ENCODE measurements around the gene CACNA1F.

The CACNA1F gene

DNA sequence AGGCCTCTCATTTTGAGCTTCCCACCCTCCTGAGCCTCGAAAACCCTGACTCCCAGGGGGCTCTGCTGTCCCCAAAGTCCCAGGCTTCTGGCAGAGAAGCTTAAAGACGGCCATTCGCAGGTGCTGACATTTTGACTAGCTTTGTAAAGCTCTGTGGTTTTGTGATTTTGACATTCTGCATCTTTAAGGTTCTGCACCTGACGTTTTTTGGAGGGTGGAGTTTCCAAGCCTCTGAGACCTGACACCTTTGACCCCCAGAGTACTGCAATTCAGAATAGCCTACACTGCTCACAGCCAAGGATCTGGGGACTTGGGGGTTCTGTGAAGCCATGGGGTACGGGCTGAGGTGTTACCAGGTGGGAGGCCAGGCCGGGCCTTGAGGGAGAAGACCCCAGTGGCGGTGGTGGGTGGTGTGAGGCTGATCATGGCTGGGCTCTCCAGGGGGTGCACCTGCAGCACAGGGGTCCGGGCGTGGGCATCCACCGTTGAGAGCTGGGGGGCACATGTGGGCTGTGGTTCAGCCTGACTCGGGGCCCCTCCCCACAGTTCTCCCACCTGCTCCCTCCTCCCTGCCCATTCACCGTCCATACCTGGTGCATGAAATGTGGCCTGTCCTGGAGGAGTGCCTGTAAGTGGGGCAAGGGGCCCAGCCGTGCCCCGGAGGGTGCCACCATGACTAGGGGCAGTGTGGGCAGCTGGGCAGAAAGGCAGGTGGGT, 24.1 kb upstream of the CACNA1F start:
- no peak for DNase-seq (ENCODE audit: low read depth)

DNA sequence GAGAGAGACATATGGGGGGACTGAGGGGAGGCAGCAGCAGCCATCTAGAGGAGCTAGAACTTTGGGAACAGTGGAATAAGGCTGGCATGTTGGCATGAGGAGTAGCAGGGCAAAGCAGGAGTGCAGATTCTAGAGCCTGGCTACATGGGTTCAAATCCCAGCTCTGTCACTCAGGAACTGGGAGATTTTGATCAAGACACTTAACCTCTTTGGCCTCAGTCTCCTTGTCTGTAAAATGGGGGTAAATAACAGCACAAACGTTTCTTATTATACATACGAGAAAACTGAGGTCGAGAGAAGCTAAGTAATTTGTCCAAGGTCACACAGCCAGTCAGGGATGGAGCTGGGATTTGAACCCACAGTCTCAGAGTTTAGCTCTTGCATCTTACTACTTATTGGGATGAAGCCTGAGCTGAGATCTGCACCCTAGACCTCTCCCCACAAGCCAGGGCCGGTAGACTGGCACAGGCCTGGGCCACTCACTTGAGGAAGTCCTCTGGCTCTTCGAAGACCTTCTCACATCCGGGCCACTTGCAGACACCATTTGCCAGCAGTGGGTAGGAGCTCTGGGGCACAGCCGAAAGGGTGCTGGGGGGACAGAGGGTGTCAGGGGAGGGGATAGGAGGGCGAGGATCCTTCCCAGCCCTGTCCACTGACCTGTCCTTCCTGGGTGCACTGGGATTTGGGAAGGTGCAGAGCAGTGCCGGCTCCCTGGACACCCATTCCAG, 23.3 kb upstream of the CACNA1F start:
- no peak for DNase-seq (ENCODE audit: low read depth)

DNA sequence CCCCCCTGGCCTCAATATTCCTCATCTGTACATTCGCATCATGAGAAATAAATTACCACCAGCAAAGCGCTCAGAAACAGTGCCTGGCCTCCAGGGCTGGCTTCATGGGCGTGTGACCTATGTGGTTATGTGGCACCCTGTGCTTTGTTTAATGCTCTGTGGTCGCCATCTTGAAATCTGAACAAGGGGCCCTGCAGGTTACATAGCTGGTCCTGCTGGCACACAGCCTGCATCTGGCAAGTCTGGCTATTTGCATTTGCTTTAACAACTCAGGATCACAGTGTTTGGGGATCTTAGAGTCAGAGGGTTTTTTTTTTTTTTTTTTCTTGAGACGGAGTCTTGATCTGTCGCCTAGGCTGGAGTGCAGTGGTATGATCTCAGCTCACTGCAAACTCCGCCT, 21.5 kb upstream of the CACNA1F start:
- no peak for DNase-seq (ENCODE audit: low read depth)

DNA sequence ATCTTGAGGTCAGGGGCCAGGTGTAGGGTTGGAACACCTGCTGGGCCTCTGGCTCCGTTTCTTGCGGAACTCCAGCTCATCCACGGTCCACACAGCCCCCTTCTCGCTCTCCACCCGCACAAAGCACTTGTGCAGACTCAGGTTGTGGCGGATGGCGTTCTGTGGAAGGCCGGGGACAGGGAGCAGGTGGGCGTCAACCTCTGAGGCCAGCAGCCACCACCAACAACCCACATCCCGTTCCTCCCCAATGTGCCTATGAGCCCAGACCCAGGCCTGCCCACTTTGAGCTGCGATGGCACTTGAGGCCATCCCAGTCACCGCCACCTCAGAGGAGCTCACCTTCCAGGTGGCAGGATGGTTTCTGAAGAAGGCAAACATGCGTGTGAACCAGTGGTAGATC, 18.2 kb upstream of the CACNA1F start:
- no peak for DNase-seq (ENCODE audit: low read depth)

DNA sequence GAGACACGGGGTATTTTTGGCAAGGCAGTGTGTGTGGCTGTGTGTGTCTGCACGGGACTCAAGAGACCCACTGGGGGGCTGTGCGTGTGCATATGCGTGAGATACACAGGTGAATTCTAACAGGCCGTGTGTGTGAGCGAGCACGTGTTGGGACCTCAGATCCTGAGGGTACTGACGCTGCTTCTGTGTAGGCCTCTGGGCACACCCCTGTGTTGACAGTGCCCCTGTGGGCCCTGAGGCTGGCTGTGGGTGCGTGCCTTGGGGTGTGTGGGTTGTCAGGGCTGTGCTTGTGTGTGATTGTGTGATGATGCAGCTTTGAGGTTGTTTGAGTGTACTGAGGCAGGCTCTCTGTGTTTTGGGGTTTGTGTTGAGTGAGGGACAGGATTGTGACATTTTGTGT, 17.4 kb upstream of the CACNA1F start:
- DNase-seq (ENCODE audit: low read depth), result no peak

DNA sequence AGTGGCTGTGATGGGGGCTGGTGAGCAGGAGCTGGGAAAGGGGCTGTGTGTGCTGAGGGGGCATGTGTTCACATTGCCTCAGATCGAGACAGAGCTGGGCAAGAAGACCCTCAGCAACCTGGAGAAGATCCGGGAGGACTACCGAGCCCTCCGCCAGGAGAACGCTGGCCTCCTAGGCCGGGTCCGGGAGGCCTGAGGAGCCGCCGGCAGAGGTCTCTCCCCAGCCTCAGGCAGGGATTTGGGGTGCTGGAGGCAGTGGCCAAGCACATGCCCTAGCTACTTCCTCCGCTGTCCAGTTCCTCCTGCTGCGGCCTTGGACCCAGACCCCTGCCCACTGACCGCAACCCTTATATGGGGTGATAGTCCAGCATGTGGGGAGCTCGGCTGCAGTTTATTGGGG, 16.9 kb upstream of the CACNA1F start:
- DNase-seq (ENCODE audit: low read depth), result no peak

DNA sequence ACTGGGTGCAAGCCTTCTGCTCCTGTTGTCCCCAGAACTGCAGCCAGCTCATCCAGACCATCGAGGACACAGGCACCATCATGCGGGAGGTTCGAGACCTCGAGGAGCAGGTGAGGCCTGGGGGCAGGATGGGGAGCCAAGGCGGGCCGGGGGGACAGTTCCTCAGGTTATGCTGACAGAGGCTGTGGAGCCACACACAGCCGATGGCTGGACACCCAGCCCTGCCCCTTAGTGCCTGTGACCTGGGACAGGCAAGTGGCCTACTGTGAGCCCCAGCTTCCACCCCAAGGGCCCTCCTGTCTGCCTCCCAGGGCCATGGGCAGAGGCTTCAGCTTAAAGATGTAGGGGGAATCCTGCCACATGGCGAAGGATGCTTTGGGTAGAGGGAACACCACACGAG, 16.5 kb upstream of the CACNA1F start:
- DNase-seq (ENCODE audit: low read depth), result no peak

DNA sequence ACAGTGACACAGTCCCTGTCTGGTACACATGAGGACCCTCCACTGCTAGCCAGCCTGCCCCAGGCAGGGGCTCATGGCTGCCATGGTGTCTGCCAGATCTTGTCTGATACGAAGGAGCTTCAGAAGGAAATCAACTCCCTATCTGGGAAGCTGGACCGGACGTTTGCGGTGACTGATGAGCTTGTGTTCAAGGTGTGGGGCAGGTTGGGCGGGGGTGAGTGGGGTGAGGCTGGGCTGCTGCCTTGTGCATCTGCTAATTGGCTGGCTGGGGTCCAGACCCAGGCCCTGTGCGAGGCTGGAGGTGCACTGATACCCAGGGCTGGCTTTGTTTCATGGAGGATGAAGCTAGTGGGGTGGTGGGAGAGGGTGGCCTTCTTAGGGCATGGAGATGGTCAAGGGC, 15.9 kb upstream of the CACNA1F start:
- DNase-seq (ENCODE audit: low read depth), result no peak

DNA sequence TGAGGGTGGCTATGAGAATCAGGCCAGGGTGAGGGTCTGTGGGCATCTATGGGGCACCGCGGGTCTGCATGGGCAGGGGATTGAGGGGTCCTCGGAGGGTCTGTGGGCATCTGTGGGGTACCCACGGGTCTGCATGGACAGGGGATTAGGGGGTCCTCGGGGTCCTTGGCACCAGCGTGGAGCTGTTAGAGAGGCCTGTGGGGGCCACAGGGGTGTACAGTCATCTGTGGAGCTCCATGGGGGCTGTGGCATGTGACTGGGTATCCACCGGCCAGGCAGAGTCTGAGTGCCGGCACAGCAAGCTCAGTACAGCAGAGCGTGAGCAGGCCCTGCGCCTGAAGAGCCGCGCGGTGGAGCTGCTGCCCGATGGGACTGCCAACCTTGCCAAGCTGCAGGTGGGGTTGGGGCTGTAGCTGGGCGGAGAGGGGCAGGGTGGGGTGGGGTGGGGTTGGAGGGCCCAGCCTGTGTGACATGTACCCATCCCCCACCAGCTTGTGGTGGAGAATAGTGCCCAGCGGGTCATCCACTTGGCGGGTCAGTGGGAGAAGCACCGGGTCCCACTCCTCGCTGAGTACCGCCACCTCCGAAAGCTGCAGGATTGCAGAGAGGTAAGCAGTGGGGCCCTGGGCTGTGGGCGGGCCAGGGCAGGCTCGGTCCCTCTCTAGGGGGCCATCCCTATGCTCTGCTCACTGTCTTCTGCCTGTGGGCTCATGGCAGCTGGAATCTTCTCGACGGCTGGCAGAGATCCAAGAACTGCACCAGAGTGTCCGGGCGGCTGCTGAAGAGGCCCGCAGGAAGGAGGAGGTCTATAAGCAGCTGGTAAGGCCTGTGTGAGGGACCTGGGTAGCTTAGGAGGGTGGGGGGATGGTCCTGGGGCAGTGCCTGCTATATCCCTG, 15.0 kb upstream of the CACNA1F start:
- no peak for DNase-seq (ENCODE audit: low read depth)

DNA sequence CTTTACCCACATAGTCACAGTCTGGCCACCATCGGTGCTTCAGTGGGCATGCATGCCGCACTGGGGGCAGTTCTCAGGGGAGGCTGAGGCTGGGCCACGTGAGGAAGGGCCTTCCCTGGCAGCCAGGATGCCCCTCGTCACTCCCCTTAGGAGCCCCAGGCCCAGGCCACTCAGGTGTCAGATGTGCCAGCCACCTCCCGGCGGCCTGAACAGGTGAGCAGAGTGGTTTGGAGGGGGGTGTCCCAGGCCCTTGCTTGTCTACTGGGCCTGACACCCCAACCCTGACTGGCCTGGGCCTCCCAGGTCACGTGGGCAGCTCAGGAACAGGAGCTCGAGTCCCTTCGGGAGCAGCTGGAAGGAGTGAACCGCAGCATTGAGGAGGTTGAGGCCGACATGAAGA, 14.2 kb upstream of the CACNA1F start:
- DNase-seq (ENCODE audit: low read depth), result no peak

DNA sequence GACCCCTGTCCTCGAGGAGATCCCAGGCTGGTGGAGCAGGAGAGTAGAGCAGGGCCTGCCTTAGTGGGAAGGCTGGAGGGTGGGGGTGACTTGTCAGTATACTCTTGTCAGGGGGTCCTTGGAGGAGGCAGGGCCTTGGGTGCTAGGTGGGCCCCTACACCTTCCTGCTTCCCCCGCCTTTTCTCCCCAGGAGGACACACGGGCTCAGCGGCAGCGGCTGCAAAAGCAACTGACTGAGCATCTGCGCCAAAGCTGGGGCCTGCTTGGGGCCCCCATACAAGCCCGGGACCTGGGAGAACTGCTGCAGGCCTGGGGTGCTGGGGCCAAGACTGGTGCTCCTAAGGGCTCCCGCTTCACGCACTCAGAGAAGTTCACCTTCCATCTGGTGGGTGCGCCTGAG, 13.4 kb upstream of the CACNA1F start:
- no peak for DNase-seq (ENCODE audit: low read depth)

DNA sequence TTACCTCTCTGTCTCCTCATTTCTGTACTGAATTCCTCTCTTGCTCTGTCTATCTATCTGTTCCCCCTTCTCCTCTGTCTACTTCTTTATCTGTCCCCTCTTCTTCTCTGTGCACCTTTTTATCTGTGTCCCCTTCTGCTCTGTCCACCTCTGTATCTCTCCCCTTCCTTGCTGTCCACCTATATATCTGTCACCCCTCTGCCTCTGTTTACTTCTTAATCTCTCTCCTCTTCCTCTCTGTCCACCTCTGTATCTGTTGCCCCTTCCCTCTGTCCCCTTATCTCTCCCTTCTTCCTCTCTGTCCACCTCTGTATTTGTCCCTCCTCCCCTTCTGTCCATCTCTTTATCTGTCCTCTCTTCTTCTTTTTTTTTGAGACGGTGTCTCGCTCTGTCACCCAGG, 11.1 kb upstream of the CACNA1F start:
- DNase-seq (ENCODE audit: low read depth), result no peak

DNA sequence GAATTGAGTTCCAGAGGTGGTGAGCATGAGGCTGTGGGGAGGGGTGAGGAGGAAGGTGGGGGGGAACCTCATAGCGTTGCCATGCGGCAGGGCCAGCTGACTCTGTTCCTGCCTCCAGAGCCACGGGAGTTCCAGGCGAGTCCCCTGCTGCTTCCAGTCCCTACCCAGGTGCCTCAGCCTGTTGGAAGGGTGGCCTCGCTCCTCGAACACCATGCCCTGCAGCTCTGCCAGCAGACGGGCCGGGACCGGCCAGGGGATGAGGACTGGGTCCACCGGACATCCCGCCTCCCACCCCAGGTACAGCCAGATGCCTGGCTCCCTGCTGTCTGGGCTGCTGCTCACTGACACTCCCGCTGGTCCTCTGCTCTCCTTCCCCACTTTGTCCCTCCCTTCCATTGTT, 10.0 kb upstream of the CACNA1F start:
- DNase-seq (ENCODE audit: low read depth), result no peak

DNA sequence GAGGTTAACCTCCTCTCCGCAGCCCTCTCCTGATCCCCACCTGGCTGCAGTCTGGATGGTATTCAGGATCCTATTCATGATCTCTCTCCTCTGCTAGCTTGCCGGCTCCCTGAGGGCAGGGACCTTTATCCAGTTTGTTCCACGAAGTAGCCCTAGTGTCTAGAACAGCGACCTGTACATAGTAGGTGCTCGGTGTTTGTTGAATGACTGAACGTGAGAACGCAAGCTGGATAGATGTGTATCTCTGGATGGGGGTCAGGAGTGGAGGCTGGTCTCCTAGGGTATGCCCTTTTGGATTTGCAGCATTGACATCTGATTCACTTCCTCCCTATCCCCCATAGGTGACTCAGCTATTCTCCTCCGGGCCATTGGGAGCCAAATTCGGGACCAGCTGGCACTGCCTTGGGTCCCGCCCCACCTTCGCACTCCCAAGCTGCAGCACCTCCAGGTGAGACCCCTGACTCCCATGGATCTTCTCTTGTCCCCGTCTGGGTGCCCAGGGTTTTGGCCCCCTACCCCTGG, 9.5 kb upstream of the CACNA1F start:
- no peak for DNase-seq (ENCODE audit: low read depth)

DNA sequence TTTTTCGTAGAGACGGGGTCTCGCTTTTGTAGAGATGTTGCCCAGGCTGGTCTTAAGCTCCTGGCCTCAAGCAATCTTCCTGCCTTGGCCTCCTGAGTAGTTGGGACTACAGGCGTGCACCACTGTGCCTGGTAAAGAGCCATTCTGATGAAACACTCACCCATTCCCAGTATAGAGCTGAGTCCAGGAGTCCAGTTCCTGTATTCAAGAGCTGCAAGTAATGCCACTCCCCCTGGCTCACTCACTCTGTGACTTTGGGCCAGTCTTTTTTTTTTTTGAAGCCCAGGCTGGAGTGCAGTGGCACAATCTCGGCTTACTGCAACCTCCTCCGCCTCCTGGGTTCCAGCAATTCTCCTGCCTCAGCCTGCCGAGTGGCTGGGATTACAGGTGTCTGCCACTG, 5.6 kb upstream of the CACNA1F start:
- no peak for DNase-seq (ENCODE audit: low read depth)

DNA sequence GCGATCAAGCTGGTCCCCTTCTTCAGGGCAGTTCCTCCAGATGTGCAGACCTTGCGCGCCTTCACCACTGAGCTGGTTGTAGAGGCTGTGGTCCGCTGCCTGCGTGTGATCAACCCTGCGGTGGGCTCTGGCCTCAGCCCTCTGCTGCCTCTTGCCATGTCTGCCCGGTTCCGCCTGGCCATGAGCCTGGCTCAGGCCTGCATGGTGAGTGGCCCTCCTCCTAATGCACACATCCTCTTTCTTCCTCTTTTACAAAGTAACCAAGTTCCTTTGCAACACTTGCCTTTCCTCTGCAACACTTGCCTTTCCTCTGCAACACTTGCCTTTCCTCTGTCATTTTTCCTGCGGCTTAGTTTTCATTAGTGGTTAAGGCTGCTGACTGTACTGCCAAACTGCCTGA, 3.9 kb upstream of the CACNA1F start:
- no peak for DNase-seq (ENCODE audit: low read depth)

DNA sequence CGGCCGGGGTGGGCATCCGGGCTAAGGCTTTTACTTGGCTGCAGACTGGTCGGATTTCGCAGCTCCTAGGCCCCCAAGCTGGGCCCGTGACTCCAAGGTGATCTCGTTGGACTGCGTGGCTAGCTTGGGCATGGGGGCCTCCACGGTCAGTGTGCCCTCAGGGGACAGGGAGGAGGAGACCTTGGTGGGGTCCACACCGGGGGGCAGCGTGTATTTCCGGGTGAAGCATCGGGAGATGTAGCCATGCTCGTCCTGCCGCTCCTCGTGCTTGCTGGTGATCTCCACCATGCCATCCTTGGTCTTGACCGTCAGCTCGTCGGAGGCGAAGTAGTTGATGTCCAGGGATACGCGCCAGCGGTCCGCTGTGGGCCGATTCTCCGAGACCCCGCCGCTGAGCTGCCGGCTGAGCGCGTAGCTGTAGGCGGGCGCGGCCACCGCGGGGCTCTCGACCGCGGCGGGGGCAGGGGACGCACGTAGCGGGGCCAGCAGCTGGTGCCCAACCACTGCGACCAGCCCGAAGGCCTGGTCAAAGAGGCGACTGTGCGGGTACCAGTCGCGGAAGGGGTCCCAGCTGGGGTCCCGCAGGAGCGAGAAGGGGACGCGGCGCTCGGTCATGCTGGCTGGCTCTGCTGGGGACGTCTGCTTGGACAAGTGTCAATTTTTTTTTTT, 881 bp upstream of the CACNA1F start:
- no peak for DNase-seq (ENCODE audit: low read depth)

DNA sequence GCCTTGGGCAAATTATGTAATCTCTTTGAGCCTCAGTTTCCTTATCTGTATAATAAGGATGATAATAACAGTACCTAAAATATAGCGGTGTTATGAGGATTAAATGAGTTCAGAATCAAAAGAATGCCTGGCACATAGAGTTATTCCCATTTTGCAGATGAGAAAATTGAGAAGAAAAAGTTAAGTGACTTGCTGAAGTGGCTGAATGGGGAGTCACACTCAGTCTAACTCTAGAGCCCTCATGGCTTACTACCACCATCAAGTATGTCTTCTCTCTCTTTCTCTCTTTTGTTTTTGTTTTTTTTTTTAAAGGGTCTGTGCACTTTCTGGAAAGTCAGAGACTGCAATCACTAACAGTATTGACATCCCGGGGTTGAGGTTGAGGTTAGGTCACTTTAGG, 615 bp downstream of the CACNA1F start:
- DNase-seq (ENCODE audit: low read depth), result no peak

DNA sequence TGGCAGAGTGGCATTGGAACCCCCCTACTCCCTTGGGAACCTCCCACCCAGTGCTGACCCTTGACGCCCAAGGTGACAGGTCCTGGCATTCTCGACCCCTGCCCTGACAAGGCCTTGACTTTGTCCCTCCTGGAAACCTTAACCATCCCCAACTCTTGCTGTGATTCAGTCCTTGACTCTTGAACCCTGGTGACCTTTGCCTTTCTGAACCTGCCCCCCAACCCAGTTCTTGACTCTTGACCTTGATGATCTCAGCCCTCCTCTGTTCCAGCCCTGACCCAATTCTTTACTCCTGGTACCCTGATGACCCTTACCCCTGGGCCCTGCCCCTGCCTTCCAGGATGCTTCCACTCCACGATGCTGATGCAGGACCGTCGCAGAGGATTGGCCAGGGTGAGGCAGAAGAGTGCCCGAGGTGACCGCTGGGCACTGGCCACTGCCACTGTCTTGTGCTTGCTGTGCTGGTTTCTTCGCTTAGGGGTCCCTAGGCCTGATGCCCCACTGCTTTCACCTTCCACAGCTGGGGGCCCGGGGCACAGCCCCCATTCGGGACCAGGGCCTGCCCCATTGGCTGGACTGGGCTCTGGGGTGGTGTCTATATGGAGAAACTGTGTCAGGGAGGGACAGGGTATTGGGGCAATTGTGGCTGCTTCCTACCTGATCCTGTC, 1.7 kb downstream of the CACNA1F start:
- DNase-seq (ENCODE audit: low read depth), result no peak

DNA sequence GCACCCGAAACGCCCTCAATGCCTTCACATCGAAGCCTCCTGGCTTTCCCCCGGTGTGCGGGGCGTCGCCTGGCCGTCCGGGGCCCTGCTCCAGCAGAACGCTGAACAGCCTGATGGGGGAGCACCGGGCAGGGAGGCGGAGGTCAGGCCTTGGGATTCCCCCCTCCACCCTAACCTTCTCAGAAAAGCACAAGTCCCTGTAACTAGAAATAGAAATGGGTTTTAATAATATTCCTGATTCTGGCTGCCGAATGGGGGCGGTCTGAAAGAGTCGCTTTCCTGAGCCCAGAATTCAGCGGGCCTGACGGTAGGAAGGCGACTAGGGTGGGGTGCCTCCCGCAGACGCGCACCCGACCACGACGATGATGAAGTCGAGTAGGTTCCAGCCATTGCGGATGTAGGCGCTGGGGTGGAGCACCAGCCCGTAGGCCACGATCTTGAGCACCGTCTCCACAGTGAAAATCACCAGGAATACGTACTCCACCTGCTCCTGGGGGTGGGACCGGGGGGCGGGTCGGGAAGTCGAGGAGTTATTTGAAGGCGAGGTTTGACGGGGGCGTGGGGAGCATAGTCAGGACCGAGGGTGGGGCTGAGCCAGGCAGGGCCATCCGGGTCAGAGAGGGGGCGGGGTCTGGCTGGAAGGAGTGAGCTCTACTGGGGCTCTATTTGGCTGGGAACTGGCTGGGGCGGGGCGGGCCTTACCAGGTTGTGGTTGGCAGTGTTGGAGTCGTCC, 2.5 kb downstream of the CACNA1F start:
- DNase-seq (ENCODE audit: low read depth), result peak; percentile 28

DNA sequence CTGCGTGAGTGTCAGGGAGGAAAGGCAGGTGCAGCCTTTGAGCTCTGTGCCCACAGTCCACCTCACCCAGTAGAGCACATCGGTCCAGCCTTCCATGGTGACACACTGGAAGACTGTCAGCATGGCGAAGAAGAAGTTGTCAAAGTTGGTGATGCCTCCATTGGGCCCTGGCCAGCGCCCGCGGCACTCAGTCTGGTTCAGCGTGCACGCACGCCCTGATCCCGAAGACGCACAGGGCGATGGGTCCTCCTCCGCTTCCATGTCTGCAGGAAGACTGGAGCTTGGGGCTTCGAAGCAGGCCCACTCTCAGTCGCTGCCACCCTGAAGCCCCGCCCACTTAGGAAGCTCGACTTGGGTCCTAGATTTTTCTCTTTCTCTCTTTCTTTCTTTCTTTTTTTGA, 5.0 kb downstream of the CACNA1F start:
- no peak for DNase-seq (ENCODE audit: low read depth)

Measured in stimulated activated CD8-positive, alpha-beta memory T cell treated with anti-CD3 and anti-CD28 coated beads, Interleukin-12 subunit alpha, Interleukin-12 subunit beta, amount 100 ng/mL, for 1 hour (primary cell).